Upper lobe of left lung (tissue), 6 donors: Measurements from ENCODE around the gene RPL13A. TPM values are rescaled to one million over a fixed set of nuclear protein-coding genes. Genes with fewer than 3 reads are reported as not detected.
A peak's percentile ranks its signal among the peaks of the same experiment; 100 is the strongest.

Experiments
- ATAC-seq, 2 donors: fragments of 200-7000 bp; cut with Tn5 transposase; one replicate each; pipeline ENCODE4 v1.9.1; 2022; ENCODE audit warnings: mild to moderate bottlenecking in 2 of 2, moderate library complexity in 2 of 2; ENCODE audit not compliant: low FRiP score in 2 of 2
- DNase-seq, 2 donors: peaks; one replicate each; pipeline ENCODE4 v3.0.0-alpha.2; 2019 to 2020
- H3K27ac ChIP-seq, 4 donors: fragments of 200-600 bp; sonication (generic); one replicate each; pipeline ENCODE4 v1.5.1; 2016 to 2019
- H3K27me3 ChIP-seq, 4 donors: fragments of 200-600 bp; sonication (generic); one replicate each; pipeline ENCODE4 v1.5.1; 2017 to 2019
- H3K36me3 ChIP-seq, 4 donors: fragments of 200-600 bp; sonication (generic); one replicate each; pipeline ENCODE4 v1.5.1; 2016 to 2019
- H3K4me1 ChIP-seq, 4 donors: fragments of 200-600 bp; sonication (generic); one replicate each; pipeline ENCODE4 v1.5.1; 2018 to 2019
- H3K4me3 ChIP-seq, 4 donors: fragments of 200-600 bp; sonication (generic); one replicate each; pipeline ENCODE4 v1.5.1; 2017 to 2019; ENCODE audit warnings: mild to moderate bottlenecking in 2 of 4, moderate library complexity in 1 of 4
- H3K9me3 ChIP-seq, 4 donors: fragments of 200-600 bp; sonication (generic); one replicate each; pipeline ENCODE4 v1.5.1; 2018 to 2019
- EP300 ChIP-seq, 4 donors: sonication (generic); formaldehyde crosslinking; IDR thresholded peaks; one replicate each; pipeline ENCODE4 v1.5.1; 2017; ENCODE audit warnings: antibody characterized with exemption in 4 of 4, control low read depth in 2 of 4
- POLR2A ChIP-seq, 4 donors: fragments of 450-650 bp; IDR thresholded peaks; one replicate each; pipeline ENCODE4 v1.5.1; 2016 to 2017; ENCODE audit warnings: antibody characterized with exemption in 4 of 4, mild to moderate bottlenecking in 2 of 4
- POLR2AphosphoS5 ChIP-seq, 2 donors: sonication (generic); formaldehyde crosslinking; IDR thresholded peaks; one replicate each; pipeline ENCODE4 v1.5.1; 2017; ENCODE audit warnings: antibody characterized with exemption in 2 of 2
- WGBS, 2 donors: methylation state at CpG; one replicate each; pipeline ENCODE4 v1.1.5; 2017 to 2018; 5-methylcytosine and 5-hydroxymethylcytosine counted together
- total RNA-seq, 6 donors: library from RNA; depleted of rRNA in 4 of 6; stranded (reverse); fragments of >200 nt in 4 of 6; gene quantifications; one replicate each; pipeline versions ENCODE4 v1.1.0 to v1.2.1, GENCODE V29; 2016 to 2021
- TF ChIP-seq, protein P1 (sequence below), 6 experiments: fragments of 450-650 bp in 4 of 6; fragments of 200-600 bp in 2 of 6; sonication (generic) in 2 of 6; IDR thresholded peaks; one replicate each; pipeline ENCODE4 v1.5.1; 2016 to 2019; ENCODE audit warnings: antibody characterized with exemption in 6 of 6
- donor health status: DM: no; HTN: no; CAD: no; lungs with moderate emphysema.
- donor health status: DM: no; HTN: yes; CAD: no; lungs with severe emphysema.

Gene RPL13A
- total RNA-seq, 6 donors from 2014 or later, result 974 to 2,595 (median 1,696) TPM

DNA sequence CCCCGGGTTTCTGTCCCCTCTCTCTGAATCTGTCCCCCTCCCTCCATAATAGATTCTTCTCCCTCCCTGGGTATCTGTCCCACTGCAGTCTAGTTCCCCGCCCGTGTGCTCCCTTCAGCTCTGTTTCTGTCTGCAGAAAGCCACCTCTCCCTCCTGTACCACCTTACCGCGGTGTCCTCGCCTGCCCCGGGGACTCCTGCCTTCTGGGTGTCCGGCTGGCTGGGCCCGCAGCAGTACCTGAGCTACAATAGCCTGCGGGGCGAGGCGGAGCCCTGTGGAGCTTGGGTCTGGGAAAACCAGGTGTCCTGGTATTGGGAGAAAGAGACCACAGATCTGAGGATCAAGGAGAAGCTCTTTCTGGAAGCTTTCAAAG, 26.3 kb downstream of the RPL13A start:
- H3K4me1 ChIP-seq, result peaks cover 38 to 51% (median 43%) of the 10 kb centered on the region in 4 donors
- DNase-seq (no peak), ATAC-seq (no peak)
- H3K27me3 ChIP-seq, result no peaks in the 10 kb centered on the region
- H3K9me3 ChIP-seq, result no peaks in the 10 kb centered on the region
- H3K36me3 ChIP-seq, result peaks cover 0 to 15% (median 1%) of the 10 kb centered on the region in 4 donors
- TF ChIP-seq POLR2A (IDR thresholded peaks at IDR 0.05) (no peak), EP300 (IDR thresholded peaks at IDR 0.05) (no peak), POLR2AphosphoS5 (IDR thresholded peaks at IDR 0.05) (no peak)
- TF ChIP-seq, protein P1, sequence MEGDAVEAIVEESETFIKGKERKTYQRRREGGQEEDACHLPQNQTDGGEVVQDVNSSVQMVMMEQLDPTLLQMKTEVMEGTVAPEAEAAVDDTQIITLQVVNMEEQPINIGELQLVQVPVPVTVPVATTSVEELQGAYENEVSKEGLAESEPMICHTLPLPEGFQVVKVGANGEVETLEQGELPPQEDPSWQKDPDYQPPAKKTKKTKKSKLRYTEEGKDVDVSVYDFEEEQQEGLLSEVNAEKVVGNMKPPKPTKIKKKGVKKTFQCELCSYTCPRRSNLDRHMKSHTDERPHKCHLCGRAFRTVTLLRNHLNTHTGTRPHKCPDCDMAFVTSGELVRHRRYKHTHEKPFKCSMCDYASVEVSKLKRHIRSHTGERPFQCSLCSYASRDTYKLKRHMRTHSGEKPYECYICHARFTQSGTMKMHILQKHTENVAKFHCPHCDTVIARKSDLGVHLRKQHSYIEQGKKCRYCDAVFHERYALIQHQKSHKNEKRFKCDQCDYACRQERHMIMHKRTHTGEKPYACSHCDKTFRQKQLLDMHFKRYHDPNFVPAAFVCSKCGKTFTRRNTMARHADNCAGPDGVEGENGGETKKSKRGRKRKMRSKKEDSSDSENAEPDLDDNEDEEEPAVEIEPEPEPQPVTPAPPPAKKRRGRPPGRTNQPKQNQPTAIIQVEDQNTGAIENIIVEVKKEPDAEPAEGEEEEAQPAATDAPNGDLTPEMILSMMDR (IDR thresholded peaks at IDR 0.05), result no peak
- WGBS, 2 donors, result 41 to 54% methylated on average over 11 to 12 of the region's 12 CpGs
- peak overlapping the region in 3 of 4 donors; percentile 55 to 98 (median 88) for H3K4me3 ChIP-seq
- H3K27ac ChIP-seq, result peak overlapping the region; percentile 90 to 96 (median 95)

- H3K9me3 ChIP-seq, result no peaks in the 10 kb centered on the region
- H3K27me3 ChIP-seq, result no peaks in the 10 kb centered on the region
- peaks cover 0 to 15% (median 1%) of the 10 kb centered on the region in 4 donors for H3K36me3 ChIP-seq
- H3K27ac ChIP-seq, result peak overlapping the region; percentile 90 to 96 (median 95)
- TF ChIP-seq POLR2AphosphoS5 (IDR thresholded peaks at IDR 0.05) (no peak), POLR2A (IDR thresholded peaks at IDR 0.05) (no peak), EP300 (IDR thresholded peaks at IDR 0.05) (no peak)
- TF ChIP-seq, protein P1 (IDR thresholded peaks at IDR 0.05), result no peak
- 71 to 76% methylated on average over 13 to 15 of the region's 21 CpGs for WGBS, 2 donors
- H3K4me1 ChIP-seq, result peaks cover 38 to 51% (median 43%) of the 10 kb centered on the region in 4 donors
- DNase-seq (no peak), ATAC-seq (no peak)
- H3K4me3 ChIP-seq, result peak overlapping the region in 3 of 4 donors; percentile 55 to 98 (median 88)
These were observed 26.7 kb downstream of the RPL13A start for GRCh38 chr19:49514151-49514550.

DNA sequence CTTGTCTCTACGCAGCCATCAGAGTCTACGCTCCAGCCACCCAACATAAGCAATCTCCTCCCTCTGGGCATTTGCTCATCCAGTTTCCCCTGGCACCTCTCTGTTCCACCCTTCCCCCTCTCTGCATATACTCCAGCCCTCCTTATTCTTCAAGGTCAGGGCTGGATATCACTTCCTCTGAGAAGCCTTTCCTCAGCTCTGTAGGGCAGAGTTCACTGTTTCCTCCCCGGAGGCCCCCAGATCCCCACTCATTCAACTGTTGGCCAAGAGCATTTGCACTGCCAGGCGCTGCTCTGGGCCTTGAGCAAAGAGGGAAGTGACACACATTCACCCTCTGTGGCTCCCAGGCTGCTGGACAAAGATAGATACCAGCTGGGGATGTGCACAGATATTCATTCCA, 28.4 kb downstream of the RPL13A start:
- DNase-seq (peak in 1 of 2 donors; percentile 72), ATAC-seq (peak; percentile 47 to 64)
- 24 to 37% methylated on average over 4 of the region's 4 CpGs for WGBS, 2 donors
- H3K36me3 ChIP-seq, result peaks cover 0 to 31% (median 6%) of the 10 kb centered on the region in 4 donors
- no peak overlapping the region for H3K4me3 ChIP-seq
- no peak for TF ChIP-seq EP300 (IDR thresholded peaks at IDR 0.05)
- TF ChIP-seq POLR2A (IDR thresholded peaks at IDR 0.05), result peak in 1 of 4 donors; percentile 40
- peaks cover 38 to 51% (median 43%) of the 10 kb centered on the region in 4 donors for H3K4me1 ChIP-seq
- no peaks in the 10 kb centered on the region for H3K27me3 ChIP-seq
- H3K27ac ChIP-seq, result peak overlapping the region in 3 of 4 donors; percentile 48 to 68 (median 53)
- no peaks in the 10 kb centered on the region for H3K9me3 ChIP-seq

- no peak for ATAC-seq
- H3K4me3 ChIP-seq, result no peak overlapping the region
- H3K27ac ChIP-seq, result no peak overlapping the region
- H3K27me3 ChIP-seq, result no peaks in the 10 kb centered on the region
- WGBS, 2 donors, result 95 to 98% methylated on average over 3 of the region's 3 CpGs
- no peak for DNase-seq
- peaks cover 0 to 46% (median 14%) of the 10 kb centered on the region in 4 donors for H3K36me3 ChIP-seq
- TF ChIP-seq, protein P1 (IDR thresholded peaks at IDR 0.05), result no peak
- TF ChIP-seq POLR2AphosphoS5 (IDR thresholded peaks at IDR 0.05) (no peak), POLR2A (IDR thresholded peaks at IDR 0.05) (no peak), EP300 (IDR thresholded peaks at IDR 0.05) (no peak)
- no peaks in the 10 kb centered on the region for H3K9me3 ChIP-seq
- peaks cover 28 to 40% (median 30%) of the 10 kb centered on the region in 4 donors for H3K4me1 ChIP-seq
These were observed 30.6 kb downstream of the RPL13A start for GRCh38 chr19:49518033-49518432.

- H3K9me3 ChIP-seq, result no peaks in the 10 kb centered on the region
- peaks cover 6 to 14% (median 12%) of the 10 kb centered on the region in 4 donors for H3K4me1 ChIP-seq
- DNase-seq (no peak), ATAC-seq (peak; percentile 9 to 61)
- no peaks in the 10 kb centered on the region for H3K27me3 ChIP-seq
- TF ChIP-seq POLR2A (IDR thresholded peaks at IDR 0.05) (no peak), EP300 (IDR thresholded peaks at IDR 0.05) (no peak), POLR2AphosphoS5 (IDR thresholded peaks at IDR 0.05) (no peak)
- TF ChIP-seq, protein P1 (IDR thresholded peaks at IDR 0.05), result no peak
- no peak overlapping the region for H3K4me3 ChIP-seq
- peak overlapping the region in 1 of 4 donors; percentile 19 for H3K27ac ChIP-seq
- peaks cover 3 to 54% (median 22%) of the 10 kb centered on the region in 4 donors for H3K36me3 ChIP-seq
- 80 to 85% methylated on average over 13 of the region's 13 CpGs for WGBS, 2 donors
These were observed 33.4 kb downstream of the RPL13A start for GRCh38 chr19:49520705-49521319.
